ENCODE data around the gene RIC3. TPM values are rescaled to one million over a fixed set of nuclear protein-coding genes. Genes with fewer than 3 reads are reported as not detected.
A peak's percentile ranks its signal among the peaks of the same experiment; 100 is the strongest.

Gene RIC3
- total RNA-seq, 1 donor: not detected

DNA sequence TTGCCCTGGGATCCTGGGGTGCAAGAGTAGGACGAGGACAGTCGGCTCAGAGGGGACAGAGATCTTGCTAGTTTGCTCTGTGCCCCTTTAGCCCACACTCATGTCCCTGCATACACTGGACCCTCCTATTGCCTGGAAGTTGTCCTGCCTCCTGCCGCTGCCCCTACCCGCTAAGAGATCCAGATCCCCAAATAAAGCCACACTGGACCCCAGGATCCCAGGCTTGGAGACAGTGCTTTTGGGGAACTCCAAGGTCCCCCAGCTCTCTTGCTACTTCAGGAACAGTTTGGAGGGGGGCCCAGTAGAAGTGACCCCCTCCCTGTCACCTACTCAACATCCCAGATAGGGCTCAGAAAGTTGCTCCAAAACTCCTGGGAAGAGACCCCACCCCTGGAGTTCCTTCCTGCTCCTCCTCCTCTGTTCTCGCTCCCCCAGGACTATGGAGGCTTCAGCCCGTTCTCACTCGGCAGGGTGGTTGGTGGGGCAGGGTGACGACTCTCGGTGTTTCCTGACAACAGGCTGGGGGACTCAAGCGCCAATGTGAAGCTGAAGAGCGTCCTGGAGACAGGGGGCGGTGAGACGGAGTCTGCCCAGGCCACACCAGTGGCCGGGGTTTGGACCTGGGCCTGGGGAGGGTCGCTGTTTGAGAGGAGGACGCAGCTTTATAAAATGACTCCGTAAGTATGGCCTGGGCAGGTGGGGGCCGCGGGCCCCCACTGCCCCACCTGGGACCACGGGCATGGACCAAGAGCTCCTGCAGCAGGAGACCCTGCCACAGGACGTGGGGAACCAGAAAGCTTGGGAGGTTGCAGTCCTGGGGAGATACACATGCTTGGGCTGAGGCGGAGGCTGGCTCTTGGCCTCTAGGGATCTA is 107.0 kb downstream of the RIC3 start:
- no peak overlapping the region for H3K4me3 ChIP-seq (ENCODE audit: low read depth, low read length)
- DNase-seq (ENCODE audit: low read depth): no peak
- TF ChIP-seq, protein P1, sequence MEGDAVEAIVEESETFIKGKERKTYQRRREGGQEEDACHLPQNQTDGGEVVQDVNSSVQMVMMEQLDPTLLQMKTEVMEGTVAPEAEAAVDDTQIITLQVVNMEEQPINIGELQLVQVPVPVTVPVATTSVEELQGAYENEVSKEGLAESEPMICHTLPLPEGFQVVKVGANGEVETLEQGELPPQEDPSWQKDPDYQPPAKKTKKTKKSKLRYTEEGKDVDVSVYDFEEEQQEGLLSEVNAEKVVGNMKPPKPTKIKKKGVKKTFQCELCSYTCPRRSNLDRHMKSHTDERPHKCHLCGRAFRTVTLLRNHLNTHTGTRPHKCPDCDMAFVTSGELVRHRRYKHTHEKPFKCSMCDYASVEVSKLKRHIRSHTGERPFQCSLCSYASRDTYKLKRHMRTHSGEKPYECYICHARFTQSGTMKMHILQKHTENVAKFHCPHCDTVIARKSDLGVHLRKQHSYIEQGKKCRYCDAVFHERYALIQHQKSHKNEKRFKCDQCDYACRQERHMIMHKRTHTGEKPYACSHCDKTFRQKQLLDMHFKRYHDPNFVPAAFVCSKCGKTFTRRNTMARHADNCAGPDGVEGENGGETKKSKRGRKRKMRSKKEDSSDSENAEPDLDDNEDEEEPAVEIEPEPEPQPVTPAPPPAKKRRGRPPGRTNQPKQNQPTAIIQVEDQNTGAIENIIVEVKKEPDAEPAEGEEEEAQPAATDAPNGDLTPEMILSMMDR (IDR thresholded peaks at IDR 0.05; ENCODE audit: insufficient read depth, low read length): no peak

DNA sequence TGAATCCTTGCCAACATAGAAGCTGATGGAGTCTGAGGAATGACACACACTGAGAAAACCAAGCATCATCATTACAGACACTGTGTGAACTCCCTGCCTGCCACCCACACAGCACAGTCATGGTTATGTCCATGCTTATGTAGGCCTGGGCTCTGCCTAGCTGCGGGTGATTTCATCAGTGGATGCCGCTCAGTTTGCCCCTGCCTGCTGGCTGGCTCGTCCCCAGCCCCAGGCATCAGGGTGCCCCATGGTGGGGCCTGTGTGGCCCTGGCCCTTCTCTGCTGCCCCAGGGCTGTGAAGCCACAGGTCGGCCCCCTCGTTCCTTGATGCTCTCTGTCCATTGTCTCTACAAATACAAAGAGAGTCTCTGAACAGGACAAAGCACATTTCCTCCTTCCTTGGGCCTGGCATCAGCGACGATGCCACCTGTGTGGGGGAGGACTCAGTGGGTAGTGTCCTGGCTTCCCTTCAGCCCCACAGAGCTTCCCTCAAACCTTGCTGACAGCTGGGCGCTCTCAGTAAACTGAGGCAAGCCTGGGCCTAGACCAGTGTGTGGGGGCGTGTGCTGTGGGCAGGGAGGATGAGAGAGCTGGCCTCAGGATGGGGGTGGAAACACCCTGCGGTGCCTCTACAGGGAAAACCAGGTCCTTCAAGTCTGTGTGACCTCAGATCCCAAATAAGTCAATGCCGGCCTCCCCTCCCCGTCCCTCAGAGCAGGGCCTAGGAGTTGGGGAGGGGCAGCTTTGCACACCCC is 107.8 kb downstream of the RIC3 start:
- H3K4me3 ChIP-seq (ENCODE audit: low read depth, low read length): no peak overlapping the region
- peak; percentile 76 for DNase-seq (ENCODE audit: low read depth)
- TF ChIP-seq, protein P1 (IDR thresholded peaks at IDR 0.05; ENCODE audit: insufficient read depth, low read length): no peak

DNA sequence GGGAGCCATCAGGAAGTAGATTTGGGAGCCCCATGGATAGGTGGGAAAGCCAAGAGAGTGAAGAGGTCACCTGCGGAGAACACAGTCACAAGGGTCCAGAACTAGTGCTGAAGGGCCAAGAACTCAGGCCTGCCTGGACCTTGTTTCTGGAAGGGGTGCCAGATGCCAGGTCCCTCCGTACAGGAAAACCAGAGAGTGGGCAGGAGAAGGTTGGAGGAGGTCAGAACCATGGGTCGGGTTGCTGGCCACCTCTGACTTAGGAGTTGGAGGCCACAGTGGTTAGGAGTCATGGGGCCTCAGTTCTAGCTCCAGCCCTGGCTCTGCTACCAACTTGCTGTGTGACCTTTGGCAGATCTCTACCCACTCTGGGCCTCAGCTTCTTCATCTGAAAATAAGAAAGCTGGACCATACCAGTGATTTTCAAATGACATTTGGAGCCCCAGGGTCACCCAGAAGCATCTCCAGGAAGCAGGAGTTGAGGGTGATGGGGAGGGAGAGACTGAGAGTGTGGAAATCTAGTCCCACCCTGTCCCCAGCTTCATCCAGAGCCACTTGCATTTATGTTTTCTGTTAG is 108.6 kb downstream of the RIC3 start:
- TF ChIP-seq, protein P1 (IDR thresholded peaks at IDR 0.05; ENCODE audit: insufficient read depth, low read length): no peak
- DNase-seq (ENCODE audit: low read depth): no peak
- H3K4me3 ChIP-seq (ENCODE audit: low read depth, low read length): no peak overlapping the region

DNA sequence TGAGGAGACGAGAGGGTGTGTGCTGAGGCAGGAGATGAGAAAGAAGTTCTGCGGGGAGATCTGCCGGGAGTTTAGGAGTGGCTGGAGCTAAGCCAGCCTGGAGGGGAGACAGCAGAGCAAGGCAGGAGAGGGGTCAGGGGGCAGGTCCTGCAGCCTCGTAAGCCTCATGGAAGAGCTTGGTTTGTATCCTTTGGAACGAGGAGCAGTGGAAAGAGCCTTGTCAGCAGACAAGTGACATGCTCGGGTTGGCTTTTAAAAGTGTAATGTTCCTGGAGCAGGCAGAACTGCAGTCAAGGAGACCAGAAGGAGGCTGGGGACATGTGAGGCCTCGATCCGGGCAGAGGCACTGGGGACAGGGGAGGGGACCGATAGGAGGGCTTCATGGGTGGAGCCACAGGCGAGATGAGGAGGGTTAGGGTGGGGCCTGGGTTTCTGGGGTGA is 109.2 kb downstream of the RIC3 start:
- TF ChIP-seq, protein P1 (IDR thresholded peaks at IDR 0.05; ENCODE audit: insufficient read depth, low read length): no peak
- DNase-seq (ENCODE audit: low read depth): no peak
- H3K4me3 ChIP-seq (ENCODE audit: low read depth, low read length): no peak overlapping the region

DNA sequence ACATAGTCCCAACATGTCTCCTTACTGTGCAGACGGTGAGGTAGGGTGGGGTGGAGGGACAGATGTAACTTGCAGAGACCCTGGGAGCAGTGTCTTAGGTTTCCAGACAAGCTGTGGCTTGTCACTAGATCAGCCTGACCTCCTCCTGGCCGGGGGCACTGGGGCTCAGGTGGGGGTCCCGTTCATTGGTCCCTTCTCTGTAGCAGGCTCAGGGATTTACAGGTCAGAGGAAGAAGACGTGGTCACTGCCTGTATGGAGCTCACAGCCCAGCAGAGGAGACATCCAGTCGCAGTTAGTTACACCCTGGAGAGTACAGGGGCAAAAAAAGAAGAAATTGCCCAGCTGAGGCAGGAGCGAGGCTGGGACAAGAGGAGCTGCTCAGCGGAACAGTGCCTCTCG is 109.8 kb downstream of the RIC3 start:
- DNase-seq (ENCODE audit: low read depth): no peak
- TF ChIP-seq, protein P1 (IDR thresholded peaks at IDR 0.05; ENCODE audit: insufficient read depth, low read length): no peak
- H3K4me3 ChIP-seq (ENCODE audit: low read depth, low read length): no peak overlapping the region

DNA sequence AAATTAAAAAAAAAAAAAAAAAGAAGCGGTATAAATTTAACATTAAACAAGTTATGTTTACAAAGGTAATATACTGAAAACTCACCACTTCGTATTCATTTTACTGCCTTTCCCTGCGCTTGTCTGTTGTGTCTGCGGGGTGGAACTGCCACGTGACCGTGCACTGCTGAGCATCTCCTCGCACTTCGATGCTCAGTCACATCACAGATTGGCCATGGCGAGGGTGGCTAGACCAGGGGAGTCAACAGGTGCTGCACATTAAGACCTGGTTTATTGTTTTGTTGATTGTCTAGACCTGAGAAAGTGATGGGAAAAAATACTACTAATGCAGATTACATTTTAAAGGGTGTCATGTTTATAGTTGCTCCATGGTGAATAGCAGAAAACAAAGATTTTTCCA is 110.6 kb downstream of the RIC3 start:
- no peak overlapping the region for H3K4me3 ChIP-seq (ENCODE audit: low read depth, low read length)
- no peak for DNase-seq (ENCODE audit: low read depth)
- TF ChIP-seq, protein P1 (IDR thresholded peaks at IDR 0.05; ENCODE audit: insufficient read depth, low read length): no peak

Measured in fibroblast of the aortic adventitia (primary cell).